K562 (cell line): ENCODE results near the gene EML1. TPM values are rescaled to one million over a fixed set of nuclear protein-coding genes. Genes with fewer than 3 reads are reported as not detected.

Experiments
- ATAC-seq: fragments of 200-7000 bp; cut with Tn5 transposase; 3 replicates; pipeline ENCODE4 v1.9.1; 2020; ENCODE audit warnings: moderate library complexity
- BruUV-seq: library from RNA; stranded (reverse); fragments of 400-500 nt; replicated peaks from 2 replicates; lab custom pipeline; 2021; lab: Mats Ljungman, UMichigan
- CTCF ChIA-PET: fragments of 300-600 bp; formaldehyde crosslinking; extraction: SDS; loops from one replicate; lab custom pipeline; 2021; ENCODE audit warnings: low intra/inter-chr PET ratio; lab: Yijun Ruan, JAX
- POLR2A ChIA-PET: fragments of 300-600, 350-650 bp; sonication (Branson Sonifier 250); formaldehyde crosslinking; extraction: SDS; loops from one replicate; lab custom pipeline; 2021; ENCODE audit warnings: antibody characterized with exemption, inconsistent platforms; lab: Yijun Ruan, JAX
- DNase-seq, 4 experiments: peaks; one replicate each; pipeline versions ENCODE4 v3.0.0 to v3.0.0-alpha.2; 2011 to 2018; ENCODE audit warnings: low spot score in 3 of 4, mixed read lengths in 3 of 4; ENCODE audit errors: extremely low read depth in 1 of 4
- FAIRE-seq: peaks from 2 replicates; lab custom pipeline; 2011; peaks lifted over from hg19 to GRCh38; lab: Jason Lieb, UNC
- H2AFZ ChIP-seq: 2 replicates; pipeline ENCODE4 v1.6.0; 2011; ENCODE audit warnings: low read depth, low read length, control low read depth, inconsistent platforms
- H3K27ac ChIP-seq: fragments of 200-600 bp; 3 replicates; pipeline ENCODE4 v1.8.0; 2011; ENCODE audit warnings: low read depth, mild to moderate bottlenecking, control low read depth, inconsistent platforms, low read length, moderate library complexity, mixed read lengths; ENCODE audit errors: extremely low read depth
- H3K27me3 ChIP-seq, 2 experiments: fragments of 300-600 bp in 1 of 2; 2 replicates in 1 of 2; 3 replicates in 1 of 2; pipeline versions ENCODE4 v1.6.0 to v1.8.0; 2011; ENCODE audit warnings: inconsistent platforms in 2 of 2, low read length in 2 of 2, mild to moderate bottlenecking in 1 of 2, mixed read lengths in 1 of 2, moderate library complexity in 1 of 2; ENCODE audit not compliant: control insufficient read depth in 2 of 2, insufficient read depth in 2 of 2
- H3K36me3 ChIP-seq: fragments of 300-600 bp; 3 replicates; pipeline ENCODE4 v1.8.0; 2011; ENCODE audit warnings: mild to moderate bottlenecking, low read length, inconsistent platforms; ENCODE audit not compliant: control insufficient read depth, insufficient read depth
- H3K4me1 ChIP-seq, 2 experiments: fragments of 200-600 bp in 1 of 2; replicated peaks in 1 of 2; 2 replicates in 1 of 2; 3 replicates in 1 of 2; pipeline versions ENCODE4 v1.5.1 to v1.8.0; 2011; ENCODE audit warnings: inconsistent platforms in 2 of 2, low read length in 2 of 2, mild to moderate bottlenecking in 1 of 2, mixed read lengths in 1 of 2, moderate library complexity in 1 of 2; ENCODE audit not compliant: control insufficient read depth in 2 of 2, insufficient read depth in 2 of 2
- H3K4me2 ChIP-seq: 2 replicates; pipeline ENCODE4 v1.6.1; 2011; ENCODE audit warnings: low read length, control low read depth, inconsistent platforms, mixed read lengths; ENCODE audit not compliant: insufficient read depth
- H3K4me3 ChIP-seq: fragments of 200-600 bp; sonication (generic), shearing (Covaris generic); 2 replicates; pipeline ENCODE4 v1.5.1; 2016; ENCODE audit warnings: control low read depth, inconsistent platforms
- H3K79me2 ChIP-seq: fragments of 200-600 bp; 3 replicates; pipeline ENCODE4 v1.8.0; 2011; ENCODE audit warnings: low read length, inconsistent platforms; ENCODE audit not compliant: control insufficient read depth, insufficient read depth
- H3K9ac ChIP-seq, 2 experiments: 2 replicates each; pipeline versions ENCODE4 v1.6.0 to v1.6.1; 2011; ENCODE audit warnings: low read depth in 2 of 2, low read length in 2 of 2, control low read depth in 1 of 2, inconsistent platforms in 1 of 2, mild to moderate bottlenecking in 1 of 2, mixed read lengths in 1 of 2; ENCODE audit not compliant: insufficient read depth in 1 of 2
- H3K9me1 ChIP-seq: one replicate; pipeline ENCODE4 v1.6.0; 2011; ENCODE audit warnings: inconsistent platforms, mild to moderate bottlenecking, low read length, moderate library complexity; ENCODE audit not compliant: control insufficient read depth, insufficient read depth
- H3K9me3 ChIP-seq: replicated peaks from 2 replicates; pipeline ENCODE4 v1.5.1; 2011; ENCODE audit warnings: low read depth, low read length, inconsistent platforms; ENCODE audit not compliant: control insufficient read depth, insufficient read depth
- H4K20me1 ChIP-seq: replicated peaks from 2 replicates; pipeline ENCODE4 v1.6.1; 2011; ENCODE audit warnings: low read length, inconsistent platforms, mixed read lengths; ENCODE audit not compliant: control insufficient read depth, insufficient read depth
- FOXA1 ChIP-seq: fragments of 450-650 bp; IDR thresholded peaks from 2 replicates; pipeline ENCODE4 v1.6.1; 2016; ENCODE audit warnings: mild to moderate bottlenecking, borderline replicate concordance
- MEIS2 ChIP-seq: fragments of 450-650 bp; IDR thresholded peaks from 2 replicates; pipeline ENCODE4 v1.6.1; 2014; ENCODE audit warnings: mild to moderate bottlenecking; ENCODE audit not compliant: partially characterized antibody
- NBN ChIP-seq: fragments of 450-650 bp; IDR thresholded peaks from 2 replicates; pipeline ENCODE4 v1.6.1; 2016; ENCODE audit warnings: low read depth, mild to moderate bottlenecking
- PYGO2 ChIP-seq: fragments of 450-650 bp; IDR thresholded peaks from 2 replicates; pipeline ENCODE4 v1.6.1; 2016; ENCODE audit warnings: mild to moderate bottlenecking, missing genetic modification characterization, moderate library complexity, missing compliant biosample characterization
- SIN3B ChIP-seq: fragments of 450-650 bp; IDR thresholded peaks from 2 replicates; pipeline ENCODE4 v1.6.1; 2017; ENCODE audit warnings: low read depth, mild to moderate bottlenecking, moderate library complexity
- ZFX ChIP-seq: sonication (generic); formaldehyde crosslinking; IDR thresholded peaks from 2 replicates; pipeline ENCODE4 v1.8.0; 2022; ENCODE audit warnings: mild to moderate bottlenecking, missing genetic modification reagents, moderate library complexity
- WGBS: fragments of 100-300 bp; shearing (Covaris generic); methylation state at CpG from one replicate; pipeline ENCODE4 v1.1.6; 2016; ENCODE audit warnings: low coverage, mixed read lengths; ENCODE audit not compliant: insufficient coverage; ENCODE audit errors: missing lambda C conversion rate; 5-methylcytosine and 5-hydroxymethylcytosine counted together
- in situ Hi-C: fragments of 300-500 bp; cut with MboI; formaldehyde crosslinking; loops from 4 replicates; pipeline ENCODE4 v1.15.0; 2018; ENCODE audit warnings: inconsistent platforms, mixed read lengths
- intact Hi-C: fragments of 100-400 bp; cut with micrococcal nuclease; formaldehyde crosslinking; loops from 2 replicates; pipeline ENCODE4 v1.14.2; 2022
- polyA plus RNA-seq, 8 experiments: library from polyadenylated mRNA; depleted of rRNA in 4 of 8; stranded (reverse) in 5 of 8; unstranded in 3 of 8; fragments of >200 nt; fragmentation: Nextera tagmentation in 2 of 8; fragmentation: Illumina TruSeq in 1 of 8; extraction: Ambion mirVana in 2 of 8; extraction: Trizol in 1 of 8; gene quantifications; 2 replicates each; pipeline versions ENCODE4 v1.2.1 to v1.2.3, GENCODE V29; 2011 to 2014; ENCODE audit warnings: inconsistent platforms in 1 of 8, missing spikeins in 1 of 8
- total RNA-seq, 7 experiments: library from RNA; depleted of rRNA in 6 of 7; stranded (reverse); fragments of >200 nt in 6 of 7; fragmentation: Illumina TruSeq in 2 of 7; extraction: Trizol in 2 of 7; gene quantifications; 2 replicates each; pipeline versions ENCODE4 v1.2.1 to v1.2.3, GENCODE V29; 2011 to 2021; ENCODE audit warnings: low replicate concordance in 1 of 7
- TF ChIP-seq, protein P1 (sequence below): fragments of 450-650 bp; IDR thresholded peaks from 2 replicates; pipeline ENCODE4 v1.6.1; 2016; ENCODE audit warnings: low read depth, mild to moderate bottlenecking, moderate library complexity

Gene EML1
- total and polyA plus RNA-seq, 9 of the 15 experiments (the other 6 are each of a cell fraction or from before 2014, with no cell fraction given): 0.01 to 0.35 (median 0.07) TPM; not detected in 2

GRCh38 chr14:99984036-99984435, 190.8 kb downstream of the EML1 start:
- Histone ChIP-seq H3K36me3 (no peaks in the 10 kb centered on the region), H3K4me3 (no peak overlapping the region), H3K79me2 (peaks cover 26% of the 10 kb centered on the region), H3K4me1 (peaks cover 2 to 7% of the 10 kb centered on the region in 2 experiments; a peak in 3 of 5 replicates), H3K9me3 (no peaks in the 10 kb centered on the region), H3K27me3 (no peaks in the 10 kb centered on the region), H3K4me2 (no peak overlapping the region), H2AFZ (no peak overlapping the region), H3K9ac (no peak overlapping the region), H3K27ac (no peak overlapping the region), H3K9me1 (no peaks in the 10 kb centered on the region), H4K20me1 (no peaks in the 10 kb centered on the region)
- ATAC-seq: no peak
- no TSS peak for BruUV-seq
- TF ChIP-seq MEIS2: no peak
- no peak for TF ChIP-seq SIN3B
- TF ChIP-seq NBN: no peak
- no peak for TF ChIP-seq PYGO2 (tag)
- no peak for TF ChIP-seq ZFX (CRISPR knock-in tag)
- TF ChIP-seq FOXA1: no peak
- TF ChIP-seq, protein P1, sequence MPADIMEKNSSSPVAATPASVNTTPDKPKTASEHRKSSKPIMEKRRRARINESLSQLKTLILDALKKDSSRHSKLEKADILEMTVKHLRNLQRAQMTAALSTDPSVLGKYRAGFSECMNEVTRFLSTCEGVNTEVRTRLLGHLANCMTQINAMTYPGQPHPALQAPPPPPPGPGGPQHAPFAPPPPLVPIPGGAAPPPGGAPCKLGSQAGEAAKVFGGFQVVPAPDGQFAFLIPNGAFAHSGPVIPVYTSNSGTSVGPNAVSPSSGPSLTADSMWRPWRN: no peak
- no peak for DNase-seq
- ChIA-PET CTCF (no interaction called here), POLR2A (interaction anchor here (0.9 to 1.4 kb wide), 2 partner anchors 10 to 124 kb away, joined by 3 to 5 read pairs; no protein-coding TSS in a partner anchor)
- FAIRE-seq: no peak
- in situ Hi-C loops: loop anchor here (10.0 kb wide), 1 partner anchor 131 kb away; no protein-coding TSS in a partner anchor
- intact Hi-C loops: loop anchor here (5.0 to 10.0 kb wide), 2 partner anchors 83 to 391 kb away; partner anchors contain the start of genes EVL and WDR25
- WGBS: 57% methylated on average over 3 of the region's 3 CpGs
